Umbilical cord (tissue), 2 donors: ENCODE data around the gene SUCLG2. TPM values are rescaled to one million over a fixed set of nuclear protein-coding genes. Genes with fewer than 3 reads are reported as not detected.

Experiments used
- DNase-seq: peaks from one replicate; pipeline ENCODE4 v3.0.0-alpha.2; 2015; ENCODE audit warnings: low spot score
- total RNA-seq: library from RNA; depleted of rRNA; stranded (reverse); fragments of >200 nt; gene quantifications from one replicate; pipeline ENCODE4 v1.2.3, GENCODE V29; 2014; ENCODE audit warnings: low replicate concordance; ENCODE audit not compliant: insufficient read depth

The SUCLG2 gene, protein sequence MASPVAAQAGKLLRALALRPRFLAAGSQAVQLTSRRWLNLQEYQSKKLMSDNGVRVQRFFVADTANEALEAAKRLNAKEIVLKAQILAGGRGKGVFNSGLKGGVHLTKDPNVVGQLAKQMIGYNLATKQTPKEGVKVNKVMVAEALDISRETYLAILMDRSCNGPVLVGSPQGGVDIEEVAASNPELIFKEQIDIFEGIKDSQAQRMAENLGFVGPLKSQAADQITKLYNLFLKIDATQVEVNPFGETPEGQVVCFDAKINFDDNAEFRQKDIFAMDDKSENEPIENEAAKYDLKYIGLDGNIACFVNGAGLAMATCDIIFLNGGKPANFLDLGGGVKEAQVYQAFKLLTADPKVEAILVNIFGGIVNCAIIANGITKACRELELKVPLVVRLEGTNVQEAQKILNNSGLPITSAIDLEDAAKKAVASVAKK
- total RNA-seq, result 70.1 TPM

DNA sequence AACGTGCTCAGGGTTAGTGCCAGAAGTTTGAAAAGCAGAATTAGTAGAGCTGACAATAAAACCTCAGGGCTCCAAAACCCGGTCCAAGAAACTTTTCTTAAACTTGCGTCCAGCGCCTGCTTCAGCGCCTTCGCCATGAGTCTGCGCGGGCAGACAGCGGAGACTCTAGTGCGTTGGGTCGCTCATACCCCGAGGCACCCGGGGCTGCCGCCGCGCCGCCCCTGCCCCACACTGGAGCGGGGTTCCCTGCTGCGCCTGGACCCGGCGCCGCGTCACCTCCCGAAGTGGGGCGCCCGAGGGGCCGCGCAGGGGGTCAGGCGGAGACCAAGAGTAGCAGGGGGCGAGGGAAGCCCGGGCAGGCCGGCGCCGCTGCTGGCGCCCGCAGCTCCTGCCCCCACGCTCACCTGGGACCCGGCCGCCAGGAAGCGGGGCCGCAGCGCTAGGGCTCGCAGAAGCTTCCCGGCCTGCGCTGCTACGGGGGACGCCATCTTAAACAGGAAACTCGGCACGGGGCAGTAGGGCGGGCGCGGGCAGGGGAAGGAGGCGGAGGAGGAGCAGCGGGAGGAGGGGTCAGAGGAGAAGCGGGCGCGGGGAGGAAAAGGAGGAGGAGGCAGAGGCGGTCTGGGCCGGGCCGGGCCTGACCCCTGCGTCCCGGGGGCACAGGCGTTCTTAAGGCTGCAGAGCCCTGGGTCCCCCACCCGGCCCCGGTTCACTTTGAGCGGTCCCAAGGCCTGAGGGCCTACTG lies at the start of gene SUCLG2:
Gene SUCLG2, minus strand, starts transcription at position 514 of the 745 bp plus-strand sequence. Its CDS starts 26 bp downstream, at position 488.
- DNase-seq, result peak; percentile 95

DNA sequence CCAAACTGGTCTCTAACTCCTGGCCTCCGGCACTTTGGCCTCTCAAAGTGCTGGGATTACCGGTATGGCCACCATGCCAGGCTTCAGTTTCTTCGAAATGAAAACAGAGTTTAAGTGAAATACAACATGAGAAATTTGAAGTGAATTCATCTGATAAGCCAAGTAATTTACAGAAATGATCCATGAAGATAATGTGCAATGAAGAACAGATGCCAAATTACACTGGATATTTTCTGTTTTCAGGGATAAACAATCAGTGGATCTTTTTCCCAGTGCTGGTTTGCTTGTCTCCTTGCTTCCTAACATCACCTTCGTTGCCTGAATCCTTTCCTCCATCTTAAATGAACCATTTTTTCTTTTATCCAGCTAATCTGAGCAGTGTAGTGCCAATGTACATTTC lies 46.2 kb upstream of the SUCLG2 start:
- no peak for DNase-seq

DNA sequence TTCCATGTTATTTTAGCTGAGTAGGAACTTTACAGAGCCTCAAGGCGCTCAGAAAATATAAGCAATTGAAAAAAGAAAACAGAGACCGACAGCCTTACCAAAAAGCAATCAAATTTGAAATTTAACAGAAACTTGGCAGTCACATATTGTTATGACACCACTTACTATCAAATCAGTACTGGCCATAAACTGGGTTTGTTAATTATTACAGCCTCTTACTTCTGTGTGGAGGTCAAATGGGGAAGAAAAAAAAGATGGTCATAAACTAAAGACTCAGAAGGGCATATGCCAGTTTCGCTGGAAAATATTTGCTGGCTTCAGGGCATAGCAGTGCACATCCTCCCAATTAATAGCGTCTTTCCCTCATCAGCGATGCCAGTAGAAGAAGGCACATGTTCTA lies 45.5 kb upstream of the SUCLG2 start:
- no peak for DNase-seq

DNA sequence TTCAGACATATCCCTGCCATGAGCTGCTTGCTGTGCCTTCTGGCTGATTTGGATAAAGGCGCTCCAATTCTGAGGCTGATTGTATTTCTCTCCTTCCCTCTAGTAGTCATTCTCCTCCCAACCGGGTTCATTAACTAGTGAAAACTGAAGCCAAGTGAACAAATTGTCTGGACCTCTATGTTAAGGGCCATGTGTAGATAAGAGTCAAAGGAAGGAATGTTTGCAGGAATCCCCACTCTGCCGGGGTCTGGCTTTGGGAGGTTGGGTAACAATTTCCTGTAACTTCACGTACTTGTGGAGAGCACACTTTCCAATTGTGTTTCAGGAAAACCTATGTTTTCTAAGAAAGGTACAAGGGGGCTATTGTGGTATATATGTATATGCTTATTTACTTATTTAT lies 38.2 kb upstream of the SUCLG2 start:
- peak; percentile 8 for DNase-seq

DNA sequence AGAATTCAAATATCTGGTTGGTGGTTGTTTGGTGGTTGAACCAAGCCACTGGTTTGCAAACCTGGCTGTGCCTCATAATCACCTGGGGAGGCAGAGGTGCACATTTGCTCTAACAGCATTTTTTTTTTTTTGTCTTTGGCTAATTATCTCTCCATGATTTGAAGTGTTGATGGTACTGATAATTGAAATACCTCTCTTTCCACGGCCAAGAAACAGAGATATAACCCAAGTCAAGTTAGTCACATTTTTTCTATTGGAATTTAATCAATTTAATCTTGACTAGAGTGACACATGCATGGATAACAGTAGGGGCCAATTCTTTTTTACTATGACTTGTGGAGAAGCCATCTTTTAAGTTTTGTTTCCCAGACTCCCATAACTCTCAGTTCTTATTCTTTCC lies 37.5 kb upstream of the SUCLG2 start:
- DNase-seq, result no peak

DNA sequence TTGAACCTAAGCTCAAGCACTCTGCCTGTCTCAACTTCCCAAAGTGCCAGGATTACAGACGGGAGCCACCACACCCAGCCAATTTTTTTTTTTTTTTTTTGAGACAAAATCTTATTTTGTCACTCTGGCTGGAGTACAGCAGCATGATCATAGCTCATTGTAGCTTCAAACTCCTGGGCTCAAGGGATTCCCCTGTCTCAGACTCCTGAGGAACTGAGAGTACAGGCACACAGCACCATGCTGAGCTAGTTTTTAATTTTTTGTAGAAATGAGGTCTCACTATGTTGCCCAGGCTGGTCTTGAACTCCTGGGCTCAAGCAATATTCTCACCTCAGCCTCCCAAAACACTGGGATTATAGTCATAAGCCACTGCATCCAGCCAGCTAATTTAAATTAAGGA lies 36.8 kb upstream of the SUCLG2 start:
- DNase-seq, result no peak

DNA sequence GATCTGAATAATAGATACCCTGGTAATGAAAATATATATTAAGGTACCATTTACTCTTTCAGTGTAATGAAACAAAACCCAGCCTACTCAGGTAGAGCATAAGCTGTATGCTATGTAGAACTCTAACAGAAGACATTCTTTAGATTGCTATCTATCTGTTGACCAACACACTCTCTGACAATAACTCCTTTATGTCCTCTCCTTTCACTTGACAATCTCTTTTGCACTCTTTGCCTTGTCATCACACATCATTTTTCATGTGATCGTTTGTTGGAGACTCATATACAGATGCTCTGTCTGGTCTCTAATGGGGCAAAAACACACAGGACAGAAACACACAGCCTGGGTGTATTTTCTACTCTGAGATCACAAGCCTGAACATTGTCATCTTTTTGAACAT lies 35.4 kb upstream of the SUCLG2 start:
- no peak for DNase-seq

DNA sequence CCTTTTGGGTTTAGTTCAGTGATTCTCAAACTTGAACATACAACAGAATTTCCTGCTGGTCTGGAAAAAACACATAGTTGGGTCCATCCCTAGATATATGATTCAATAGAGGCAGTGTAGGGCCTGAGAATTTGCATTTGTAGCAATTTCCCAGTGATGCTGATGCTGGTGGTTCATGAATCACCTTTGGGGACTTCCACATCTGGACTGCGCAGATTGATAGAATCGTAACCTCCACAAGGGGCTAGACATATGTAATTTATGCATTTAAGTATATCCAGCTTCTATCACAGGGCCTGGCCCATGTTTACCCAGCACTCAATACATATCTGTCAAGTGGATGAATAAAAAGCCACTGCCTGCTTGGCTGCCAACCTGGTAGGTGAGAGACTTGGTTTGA lies 33.8 kb upstream of the SUCLG2 start:
- no peak for DNase-seq

DNA sequence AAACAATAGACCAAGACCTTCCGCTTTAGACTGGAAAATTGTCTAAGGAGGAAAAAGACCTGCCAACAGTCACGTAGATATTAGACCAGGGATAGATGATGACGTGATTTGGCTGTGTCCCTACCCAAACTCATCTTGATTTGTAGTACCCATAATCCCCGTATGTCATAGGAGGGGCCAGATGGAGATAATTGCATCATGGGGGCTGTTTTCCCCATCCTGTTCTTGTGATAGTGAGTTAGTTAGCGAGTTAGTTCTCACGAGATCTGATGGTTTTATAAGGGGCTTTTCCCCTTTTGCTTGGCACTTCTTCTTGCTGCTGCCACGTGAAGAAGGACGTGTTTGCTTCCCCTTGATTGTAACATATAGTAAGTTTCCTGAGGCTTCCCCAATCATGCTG lies 31.7 kb upstream of the SUCLG2 start:
- no peak for DNase-seq

DNA sequence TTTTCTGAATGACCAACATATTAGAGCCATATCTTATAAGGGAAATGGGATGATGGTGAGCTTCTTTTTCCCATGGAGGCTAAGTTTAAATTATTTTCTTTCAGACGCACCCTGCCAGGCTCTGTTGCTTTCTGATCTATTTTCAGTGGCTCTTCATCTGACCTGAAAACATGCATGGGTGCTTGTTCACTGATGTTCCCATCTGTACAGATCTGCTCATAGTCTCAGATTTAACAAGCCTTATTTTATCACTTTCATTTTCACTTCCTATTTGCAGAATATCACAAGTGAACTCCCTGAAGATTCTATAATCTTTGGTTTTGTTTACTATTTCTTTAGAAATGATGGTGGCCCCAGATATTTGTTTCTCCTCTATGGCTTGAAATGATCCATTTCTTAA lies 31.1 kb upstream of the SUCLG2 start:
- DNase-seq, result no peak

DNA sequence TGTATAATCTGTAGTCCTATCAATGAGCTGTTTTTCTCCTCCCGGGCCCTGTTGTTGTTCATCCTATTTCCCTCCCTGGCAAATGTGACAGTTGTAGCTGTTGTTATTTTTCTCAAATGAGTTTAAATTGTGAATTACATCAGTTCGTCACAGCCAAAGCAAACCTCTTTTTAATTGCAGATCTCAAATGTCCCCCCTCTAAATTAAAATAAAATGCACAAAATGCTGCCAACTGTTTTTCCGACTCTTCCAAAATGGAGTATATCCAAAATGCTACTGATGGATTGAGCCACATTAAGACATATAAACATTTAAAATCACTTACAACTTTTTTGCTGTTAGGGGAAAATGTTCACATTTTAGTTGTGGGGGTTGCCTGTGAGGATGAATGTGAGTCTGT lies 29.8 kb upstream of the SUCLG2 start:
- DNase-seq, result no peak

DNA sequence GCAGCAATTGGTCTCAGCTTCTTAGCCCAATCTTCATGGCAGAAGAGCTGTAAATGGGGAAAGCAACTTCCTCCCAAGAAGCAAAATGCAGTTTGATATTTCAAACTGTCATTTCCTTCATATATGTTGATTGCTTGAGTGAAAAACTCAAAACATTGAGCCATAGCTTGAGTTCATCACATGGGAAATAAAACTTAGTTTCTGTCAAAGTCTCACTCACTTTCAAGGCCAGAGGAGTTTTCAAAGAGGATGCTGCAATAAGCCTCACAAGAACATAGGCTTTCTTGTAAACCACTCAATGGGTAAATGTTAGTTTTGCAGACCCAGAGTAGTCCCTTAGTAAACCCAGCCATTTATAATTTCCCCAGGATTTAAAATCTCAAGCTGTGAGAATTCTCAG lies 29.1 kb upstream of the SUCLG2 start:
- no peak for DNase-seq

DNA sequence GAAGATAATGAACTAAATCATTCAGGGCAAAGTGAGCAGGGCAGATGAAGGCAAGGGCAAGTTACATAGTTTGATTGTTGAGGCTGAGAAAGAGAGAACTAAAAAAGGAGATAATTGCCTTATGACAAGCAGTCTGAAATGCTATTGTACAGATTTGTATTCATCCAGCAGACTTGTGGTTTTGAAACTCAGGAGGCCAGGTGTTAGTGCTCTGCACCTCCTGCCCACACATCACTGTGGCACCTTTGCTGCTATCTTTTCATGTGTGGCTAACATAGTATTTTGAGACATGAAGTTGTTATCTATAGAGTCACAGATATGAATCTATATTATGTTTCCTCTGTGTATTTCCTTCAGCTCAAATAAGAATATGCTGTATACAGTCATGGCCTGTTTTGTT lies 24.3 kb upstream of the SUCLG2 start:
- no peak for DNase-seq

DNA sequence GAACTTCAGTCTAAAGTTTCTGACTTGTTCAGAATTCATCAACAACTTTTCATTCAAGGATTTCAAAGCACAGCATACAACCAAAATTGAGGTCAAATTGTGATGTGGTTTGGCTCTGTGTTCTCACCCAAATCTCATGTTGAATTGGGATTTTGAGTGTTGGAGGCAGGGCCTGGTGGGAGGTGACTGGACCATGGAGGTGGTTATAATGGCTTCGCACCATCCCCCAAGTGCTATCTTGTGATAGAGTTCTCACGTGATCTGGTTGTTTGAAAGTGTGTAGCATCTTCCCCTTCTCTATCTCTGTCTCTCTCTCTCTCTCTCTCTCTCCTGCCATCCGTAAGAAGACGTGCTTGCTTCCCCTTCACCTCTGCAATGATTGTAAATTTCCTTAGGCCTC lies 19.6 kb upstream of the SUCLG2 start:
- no peak for DNase-seq

DNA sequence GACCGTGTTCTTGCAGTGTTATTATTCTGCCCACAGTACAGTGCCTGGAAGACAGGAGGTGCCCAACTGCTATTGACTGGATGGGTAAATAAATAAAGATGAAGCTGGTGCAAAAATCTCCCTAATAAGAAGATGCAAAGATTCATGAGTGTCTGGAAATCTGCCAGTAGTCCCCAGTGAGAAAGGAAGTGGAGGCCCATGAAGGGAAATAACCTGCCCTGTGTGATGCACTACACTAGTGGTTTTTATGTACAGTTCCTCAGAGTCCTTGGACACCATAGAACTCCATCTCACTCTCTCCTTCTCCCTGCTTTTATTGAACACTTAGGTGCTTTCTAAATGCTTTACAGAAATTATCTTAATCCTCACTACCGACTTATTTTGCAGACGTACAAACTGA lies 8.3 kb upstream of the SUCLG2 start:
- DNase-seq, result no peak

DNA sequence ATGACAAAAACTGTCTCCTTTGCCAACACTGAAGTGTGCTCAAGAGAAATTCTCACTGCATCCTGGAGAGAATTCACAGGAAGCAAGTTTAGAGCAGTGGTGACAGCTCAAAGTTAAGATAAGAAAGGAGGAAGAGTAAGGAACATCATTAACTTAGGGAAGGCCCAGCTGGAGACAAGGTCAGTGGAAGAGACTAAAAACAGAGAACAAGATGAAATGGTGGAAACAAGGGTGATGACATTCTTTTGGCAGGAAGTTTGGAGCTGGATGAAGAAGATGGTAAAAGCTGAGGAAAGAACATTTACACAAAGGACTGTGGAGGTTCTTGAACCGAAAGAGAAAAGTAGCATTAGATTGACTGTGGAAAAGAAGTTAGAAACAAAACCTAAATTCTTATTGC lies 6.7 kb upstream of the SUCLG2 start:
- no peak for DNase-seq

DNA sequence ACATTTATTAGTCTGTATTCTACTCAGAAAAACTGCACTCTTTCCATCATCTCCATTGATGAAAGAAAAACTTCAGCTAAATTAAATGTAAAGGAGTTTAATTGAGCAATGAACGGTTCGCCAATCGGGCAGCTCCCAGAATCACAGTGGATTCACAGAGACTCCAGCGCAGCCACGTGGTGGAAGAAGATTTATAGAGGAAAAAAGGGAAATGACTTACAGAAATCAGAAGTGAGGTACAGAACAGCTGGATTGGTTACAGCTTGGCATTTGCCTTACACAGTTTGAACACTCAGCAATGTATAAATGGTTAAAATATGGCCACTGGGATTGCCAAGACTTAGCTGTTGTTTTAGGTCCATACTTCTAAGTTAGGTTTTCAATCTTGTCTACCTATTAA lies 2.8 kb upstream of the SUCLG2 start:
- DNase-seq, result no peak

DNA sequence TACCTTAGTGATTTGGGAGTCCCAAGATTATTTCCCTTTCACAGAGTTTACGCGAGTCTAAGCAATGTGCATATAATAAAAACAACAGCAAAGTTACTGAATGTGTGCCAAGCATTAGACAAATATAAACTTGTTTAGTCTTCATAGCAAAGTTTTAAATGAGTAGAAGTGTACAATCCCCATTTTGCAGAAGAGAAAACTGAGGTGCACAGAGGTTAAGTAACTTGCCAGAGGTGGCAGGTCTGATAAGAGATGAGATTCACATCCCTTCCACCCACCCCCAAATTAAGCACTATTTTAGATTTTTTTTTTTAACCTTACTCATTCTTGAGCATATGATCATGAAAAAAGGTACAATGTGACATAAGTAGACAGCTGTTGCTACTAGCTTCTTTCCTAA lies 2.2 kb upstream of the SUCLG2 start:
- DNase-seq, result no peak

DNA sequence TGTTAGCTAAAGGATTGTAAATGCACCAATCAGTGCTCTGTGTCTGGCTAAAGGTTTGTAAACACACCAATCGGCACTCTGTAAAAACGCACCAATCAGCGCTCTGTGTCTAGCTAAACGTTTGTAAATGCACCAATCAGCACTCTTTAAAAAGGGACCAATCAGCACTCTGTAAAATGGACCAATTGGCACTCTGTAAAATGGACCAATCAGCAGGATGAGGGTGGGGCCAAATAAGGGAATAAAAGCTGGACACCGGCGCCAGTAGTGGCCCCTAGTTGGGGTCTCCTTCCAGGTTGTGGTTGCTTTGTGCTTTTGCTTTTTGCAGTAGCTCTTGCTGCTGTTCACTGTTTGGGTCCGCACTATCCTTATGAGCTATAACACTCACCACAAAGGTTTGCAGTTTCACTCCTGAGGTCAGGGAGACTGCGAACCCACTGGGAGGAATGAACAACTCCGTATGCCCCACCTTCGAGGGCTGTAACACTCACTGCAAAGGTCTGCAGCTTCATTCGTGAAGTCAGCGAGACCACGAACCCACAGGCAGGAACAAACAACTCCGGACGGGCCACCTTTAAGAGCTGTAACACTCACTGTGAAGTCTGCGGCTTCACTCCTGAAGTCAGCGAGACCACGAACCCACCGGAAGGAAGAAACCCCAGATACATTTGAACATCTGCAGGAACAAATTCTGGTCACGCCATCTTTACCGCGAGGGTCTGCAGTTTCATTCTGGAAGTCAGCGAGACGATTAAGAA lies 1.1 kb upstream of the SUCLG2 start:
- DNase-seq, result no peak

DNA sequence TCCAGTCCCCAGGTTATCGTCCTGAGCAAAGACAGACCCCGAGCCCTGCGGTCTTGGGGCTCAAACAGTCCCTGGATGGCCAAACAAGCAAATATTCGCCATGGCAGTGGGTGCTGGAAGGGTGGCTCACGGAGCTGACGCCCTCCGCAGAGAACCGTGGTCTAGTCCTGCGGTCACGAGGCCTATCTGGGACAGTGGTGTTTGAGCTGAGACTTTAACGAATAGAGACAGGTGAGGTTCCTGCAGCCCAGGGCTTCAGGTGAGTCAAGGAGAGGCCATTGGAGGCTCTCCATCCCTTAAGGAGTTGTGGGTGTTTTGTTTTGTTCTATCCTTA lies 399 bp upstream of the SUCLG2 start:
- DNase-seq, result no peak

DNA sequence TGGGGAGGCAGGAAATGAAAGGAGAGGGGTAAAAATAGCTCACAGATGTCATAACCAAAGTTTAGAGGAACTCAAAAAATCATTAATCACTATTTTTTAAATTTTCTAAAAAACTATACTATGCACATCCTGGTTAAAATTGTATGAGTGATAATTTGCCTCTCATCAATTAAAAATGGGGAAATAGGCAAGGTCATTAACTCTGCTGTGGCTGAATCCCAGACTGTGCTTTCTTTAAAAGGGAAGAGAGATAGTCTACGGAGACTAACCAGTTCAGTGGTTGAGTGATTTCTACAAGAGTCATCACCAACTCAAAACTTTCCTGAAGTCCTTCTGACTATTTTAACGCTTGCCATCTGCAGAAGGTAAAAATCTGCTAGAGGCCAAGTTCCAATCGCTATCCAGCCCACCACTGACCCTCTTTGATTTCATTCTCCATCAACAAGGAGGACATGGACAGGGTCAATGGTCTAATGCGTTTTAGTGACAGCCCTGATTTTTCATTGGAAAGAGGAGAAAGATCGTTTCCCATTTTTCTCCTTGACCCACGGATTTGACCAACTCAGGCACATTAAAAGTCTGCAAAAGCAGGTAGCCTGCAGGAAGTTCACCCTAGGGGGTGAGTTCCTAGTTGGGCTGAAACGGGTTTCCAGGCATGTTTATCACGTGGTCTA lies 850 bp downstream of the SUCLG2 start:
- no peak for DNase-seq

DNA sequence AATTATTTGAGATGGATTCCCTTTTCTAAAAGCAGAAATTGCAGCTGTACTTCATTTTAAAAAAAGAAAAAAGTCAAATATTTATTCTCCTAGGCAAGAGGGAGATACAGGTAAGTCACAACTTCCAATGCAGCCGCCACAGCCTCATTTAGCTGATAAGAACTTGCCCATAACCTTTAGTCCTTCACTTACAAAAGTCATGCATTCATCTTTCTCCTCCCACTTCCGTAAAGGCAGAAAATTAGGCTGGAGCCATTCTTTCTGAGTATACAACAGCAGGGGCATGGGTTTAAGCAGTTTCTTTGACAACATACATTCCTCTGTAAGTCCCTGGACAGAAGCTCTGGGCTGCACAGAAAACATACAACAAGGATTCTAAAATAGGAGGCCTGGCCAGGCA lies 4.3 kb downstream of the SUCLG2 start:
- DNase-seq, result no peak
